ENCODE data around the gene IPO13.

The IPO13 gene

GRCh38 chr1:44016041-44016889 lies 69.5 kb downstream of the IPO13 start:
- no peak for DNase-seq

GRCh38 chr1:44016890-44017400 lies 70.2 kb downstream of the IPO13 start:
- DNase-seq, result no peak

Data from amniotic stem cell (primary cell).